WTC11 (cell line): Measurements from ENCODE around the gene CPNE8. TPM values are rescaled to one million over a fixed set of nuclear protein-coding genes. Genes with fewer than 3 reads are reported as not detected.

ENCODE experiments used
- ATAC-seq: fragments of 200-7000 bp; cut with Tn5 transposase; 2 replicates; pipeline ENCODE4 v1.10.0; 2021; ENCODE audit warnings: mild to moderate bottlenecking, moderate library complexity
- CTCF ChIA-PET: fragments of 300-600 bp; sonication (Branson Sonifier 250); formaldehyde crosslinking; loops from one replicate; lab custom pipeline; 2021; ENCODE audit warnings: antibody characterized with exemption; lab: Charles Lee
- POLR2A ChIA-PET: fragments of 350-600 bp; sonication (Branson Sonifier 250); formaldehyde crosslinking; loops from one replicate; lab custom pipeline; 2021; ENCODE audit warnings: antibody characterized with exemption; lab: Charles Lee
- DNase-seq: peaks from one replicate; pipeline ENCODE4 v3.0.0; 2021; ENCODE audit warnings: low spot score
- H3K27ac Mint-ChIP-seq: 2 replicates; pipeline ENCODE4 v1.8.0; 2021; ENCODE audit warnings: mixed read lengths
- H3K27me3 Mint-ChIP-seq: 2 replicates; pipeline ENCODE4 v1.8.0; 2021; ENCODE audit warnings: low read depth, mild to moderate bottlenecking, moderate library complexity, mixed read lengths
- H3K36me3 Mint-ChIP-seq: 2 replicates; pipeline ENCODE4 v1.8.0; 2021; ENCODE audit warnings: mixed read lengths
- H3K4me1 Mint-ChIP-seq: 2 replicates; pipeline ENCODE4 v1.8.0; 2022; ENCODE audit warnings: mixed read lengths
- H3K4me3 Mint-ChIP-seq: 2 replicates; pipeline ENCODE4 v1.8.0; 2021; ENCODE audit warnings: mild to moderate bottlenecking, moderate library complexity, mixed read lengths
- H3K9me3 Mint-ChIP-seq: 2 replicates; pipeline ENCODE4 v1.8.0; 2021; ENCODE audit warnings: mixed read lengths
- ATF3 ChIP-seq: sonication (generic); formaldehyde crosslinking; conservative IDR thresholded peaks from 2 replicates; pipeline ENCODE4 v1.8.1; 2022; ENCODE audit warnings: mild to moderate bottlenecking, missing genetic modification reagents
- E2F1 ChIP-seq: sonication (generic); formaldehyde crosslinking; IDR thresholded peaks from 2 replicates; pipeline ENCODE4 v1.8.0; 2022; ENCODE audit warnings: mild to moderate bottlenecking, missing genetic modification reagents
- E2F5 ChIP-seq: sonication (generic); formaldehyde crosslinking; IDR thresholded peaks from 2 replicates; pipeline ENCODE4 v1.8.1; 2022; ENCODE audit warnings: mild to moderate bottlenecking, moderate library complexity, missing genetic modification reagents
- ERG ChIP-seq: fragments of 250-450 bp; sonication (Bioruptor Pico); IDR thresholded peaks from 2 replicates; pipeline ENCODE4 v1.8.0; 2021; ENCODE audit warnings: mild to moderate bottlenecking
- ESRRA ChIP-seq: sonication (generic); formaldehyde crosslinking; IDR thresholded peaks from 2 replicates; pipeline ENCODE4 v1.8.1; 2022; ENCODE audit warnings: mild to moderate bottlenecking, missing genetic modification reagents, borderline replicate concordance
- GABPB1 ChIP-seq: sonication (generic); formaldehyde crosslinking; IDR thresholded peaks from 2 replicates; pipeline ENCODE4 v1.8.1; 2023; ENCODE audit warnings: mild to moderate bottlenecking, missing genetic modification reagents
- GRHL2 ChIP-seq: fragments of 250-450 bp; sonication (Bioruptor Pico); IDR thresholded peaks from 2 replicates; pipeline ENCODE4 v1.8.0; 2022; ENCODE audit warnings: mild to moderate bottlenecking, moderate library complexity; ENCODE audit not compliant: insufficient replicate concordance, severe bottlenecking
- HMGA2 ChIP-seq: fragments of 250-450 bp; sonication (Bioruptor Pico); IDR thresholded peaks from 2 replicates; pipeline ENCODE4 v1.4.0; 2021; ENCODE audit warnings: mild to moderate bottlenecking, moderate library complexity
- IRF1 ChIP-seq: sonication (generic); formaldehyde crosslinking; IDR thresholded peaks from 2 replicates; pipeline ENCODE4 v1.8.0; 2023; ENCODE audit warnings: missing genetic modification reagents
- JAZF1 ChIP-seq: fragments of 250-450 bp; sonication (Bioruptor Pico); IDR thresholded peaks from 2 replicates; pipeline ENCODE4 v1.9.0; 2021; ENCODE audit warnings: moderate library complexity, mild to moderate bottlenecking, inconsistent platforms
- MYBL2 ChIP-seq: sonication (generic); formaldehyde crosslinking; IDR thresholded peaks from 2 replicates; pipeline ENCODE4 v1.8.1; 2023; ENCODE audit warnings: mild to moderate bottlenecking, moderate library complexity, missing genetic modification reagents
- NFYB ChIP-seq: sonication (generic); formaldehyde crosslinking; conservative IDR thresholded peaks from 2 replicates; pipeline ENCODE4 v1.8.0; 2022; ENCODE audit warnings: low read depth, missing genetic modification reagents
- RELA ChIP-seq: sonication (generic); formaldehyde crosslinking; IDR thresholded peaks from 2 replicates; pipeline ENCODE4 v1.8.1; 2022; ENCODE audit warnings: missing genetic modification reagents, mild to moderate bottlenecking, borderline replicate concordance
- SMAD3 ChIP-seq: sonication (generic); formaldehyde crosslinking; IDR thresholded peaks from 2 replicates; pipeline ENCODE4 v1.8.0; 2022; ENCODE audit warnings: missing genetic modification reagents, mild to moderate bottlenecking, borderline replicate concordance
- SMAD4 ChIP-seq: sonication (generic); formaldehyde crosslinking; IDR thresholded peaks from 2 replicates; pipeline ENCODE4 v1.8.0; 2022; ENCODE audit warnings: mild to moderate bottlenecking, missing genetic modification reagents
- STAT6 ChIP-seq: sonication (generic); formaldehyde crosslinking; conservative IDR thresholded peaks from 2 replicates; pipeline ENCODE4 v1.8.1; 2023; ENCODE audit warnings: mild to moderate bottlenecking, low read depth, missing genetic modification reagents, moderate library complexity
- ZNF121 ChIP-seq: sonication (generic); formaldehyde crosslinking; IDR thresholded peaks from 2 replicates; pipeline ENCODE4 v1.8.0; 2023; ENCODE audit warnings: missing genetic modification reagents
- ZNF317 ChIP-seq: sonication (generic); formaldehyde crosslinking; IDR thresholded peaks from 2 replicates; pipeline ENCODE4 v1.8.1; 2023; ENCODE audit warnings: low read depth, mild to moderate bottlenecking, moderate library complexity, missing genetic modification reagents, borderline replicate concordance
- ZNF532 ChIP-seq: fragments of 250-450 bp; sonication (Bioruptor Pico); IDR thresholded peaks from 2 replicates; pipeline ENCODE4 v1.9.0; 2021; ENCODE audit warnings: mild to moderate bottlenecking, borderline replicate concordance
- ZSCAN18 ChIP-seq: fragments of 250-450 bp; sonication (Bioruptor Pico); IDR thresholded peaks from 2 replicates; pipeline ENCODE4 v2.1.2; 2022; ENCODE audit warnings: mild to moderate bottlenecking, moderate library complexity
- total RNA-seq: library from RNA; stranded (reverse); gene quantifications from 3 replicates; pipeline ENCODE4 v1.2.3, GENCODE V29; 2021

The CPNE8 gene
- total RNA-seq, 1 experiment from 2014 or later = 8.3 TPM

- Mint-ChIP-seq H3K27me3 (no peaks in the 10 kb centered on the region), H3K4me1 (no peaks in the 10 kb centered on the region), H3K9me3 (peaks cover 5% of the 10 kb centered on the region)
- no peak for TF ChIP-seq SMAD3 (CRISPR knock-in tag)
- no peak for TF ChIP-seq SMAD4 (CRISPR knock-in tag)
- TF ChIP-seq ERG = no peak
- no peak for TF ChIP-seq GABPB1 (CRISPR knock-in tag)
- no peak for TF ChIP-seq HMGA2 (CRISPR knock-in tag)
- TF ChIP-seq ZNF317 (CRISPR knock-in tag) = no peak
- no peak for TF ChIP-seq JAZF1
- TF ChIP-seq ZNF532 = no peak
- no peak for TF ChIP-seq MYBL2 (CRISPR knock-in tag)
- no peak for TF ChIP-seq ATF3 (CRISPR knock-in tag)
- no peak for TF ChIP-seq STAT6 (CRISPR knock-in tag)
- TF ChIP-seq IRF1 (CRISPR knock-in tag) = no peak
- TF ChIP-seq RELA = no peak
- TF ChIP-seq E2F1 (CRISPR knock-in tag) = no peak
- TF ChIP-seq GRHL2 (CRISPR knock-in tag) = no peak
- no peak for TF ChIP-seq ZNF121 (CRISPR knock-in tag)
- TF ChIP-seq ESRRA (CRISPR knock-in tag) = no peak
- no peak for TF ChIP-seq NFYB
- no peak for TF ChIP-seq ZSCAN18
- TF ChIP-seq E2F5 (CRISPR knock-in tag) = no peak
- TF ChIP-seq, all 79 proteins: peak for 0
- ChIA-PET POLR2A (no interaction called here), CTCF (no interaction called here)
- ATAC-seq (no peak), DNase-seq (no peak)
- Mint-ChIP-seq H3K36me3 (peaks cover 2% of the 10 kb centered on the region), H3K4me3 (no peak overlapping the region), H3K27ac (no peak overlapping the region)
Observed at GRCh38 chr12:38646146-38646545, 259.2 kb downstream of the CPNE8 start.
